GM13977 (cell line): ENCODE data around the gene CFAP161.

Experiments
- DNase-seq: peaks from one replicate; pipeline ENCODE4 v3.0.0; 2012; ENCODE audit warnings: low spot score
- in situ Hi-C: fragments of 300-500 bp; cut with MboI; formaldehyde crosslinking; loops from one replicate; pipeline ENCODE4 v1.12.0; 2022; ENCODE audit warnings: low sequenced_read_pairs, low pct_unique_long_range_greater_than_20kb, mixed read lengths, inconsistent platforms; ENCODE audit not compliant: unreplicated experiment
- TF ChIP-seq, protein P1 (sequence below): IDR thresholded peaks from 2 replicates; pipeline ENCODE4 v1.5.1; 2012; ENCODE audit warnings: mild to moderate bottlenecking, control low read depth; ENCODE audit not compliant: insufficient read depth; ENCODE audit errors: extremely low read depth, missing control alignments

The CFAP161 gene

DNA sequence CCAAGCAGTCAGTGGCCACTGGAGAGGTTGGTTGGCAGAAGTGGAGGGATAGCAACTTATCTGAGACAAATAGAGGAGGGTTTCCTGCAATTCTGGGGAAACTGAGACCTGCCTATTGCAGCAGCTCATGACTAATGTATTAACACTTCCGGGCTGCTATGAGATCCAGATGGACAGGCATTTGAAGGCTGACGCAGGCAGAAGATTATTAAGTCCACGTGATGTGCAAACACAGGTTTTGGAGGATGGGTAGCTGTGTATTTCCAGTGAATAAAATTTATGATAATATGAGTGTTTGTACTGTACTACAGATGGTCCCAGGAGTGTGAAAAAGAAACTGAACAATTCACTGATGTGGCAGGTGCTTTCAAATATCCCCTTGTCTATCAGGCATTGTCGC, 28.5 kb upstream of the CFAP161 start:
- TF ChIP-seq, protein P1, sequence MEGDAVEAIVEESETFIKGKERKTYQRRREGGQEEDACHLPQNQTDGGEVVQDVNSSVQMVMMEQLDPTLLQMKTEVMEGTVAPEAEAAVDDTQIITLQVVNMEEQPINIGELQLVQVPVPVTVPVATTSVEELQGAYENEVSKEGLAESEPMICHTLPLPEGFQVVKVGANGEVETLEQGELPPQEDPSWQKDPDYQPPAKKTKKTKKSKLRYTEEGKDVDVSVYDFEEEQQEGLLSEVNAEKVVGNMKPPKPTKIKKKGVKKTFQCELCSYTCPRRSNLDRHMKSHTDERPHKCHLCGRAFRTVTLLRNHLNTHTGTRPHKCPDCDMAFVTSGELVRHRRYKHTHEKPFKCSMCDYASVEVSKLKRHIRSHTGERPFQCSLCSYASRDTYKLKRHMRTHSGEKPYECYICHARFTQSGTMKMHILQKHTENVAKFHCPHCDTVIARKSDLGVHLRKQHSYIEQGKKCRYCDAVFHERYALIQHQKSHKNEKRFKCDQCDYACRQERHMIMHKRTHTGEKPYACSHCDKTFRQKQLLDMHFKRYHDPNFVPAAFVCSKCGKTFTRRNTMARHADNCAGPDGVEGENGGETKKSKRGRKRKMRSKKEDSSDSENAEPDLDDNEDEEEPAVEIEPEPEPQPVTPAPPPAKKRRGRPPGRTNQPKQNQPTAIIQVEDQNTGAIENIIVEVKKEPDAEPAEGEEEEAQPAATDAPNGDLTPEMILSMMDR = no peak
- DNase-seq = no peak
- in situ Hi-C loops = loop anchor here (5.0 to 10.0 kb wide), 2 partner anchors 111 to 162 kb away; no protein-coding TSS in a partner anchor

DNA sequence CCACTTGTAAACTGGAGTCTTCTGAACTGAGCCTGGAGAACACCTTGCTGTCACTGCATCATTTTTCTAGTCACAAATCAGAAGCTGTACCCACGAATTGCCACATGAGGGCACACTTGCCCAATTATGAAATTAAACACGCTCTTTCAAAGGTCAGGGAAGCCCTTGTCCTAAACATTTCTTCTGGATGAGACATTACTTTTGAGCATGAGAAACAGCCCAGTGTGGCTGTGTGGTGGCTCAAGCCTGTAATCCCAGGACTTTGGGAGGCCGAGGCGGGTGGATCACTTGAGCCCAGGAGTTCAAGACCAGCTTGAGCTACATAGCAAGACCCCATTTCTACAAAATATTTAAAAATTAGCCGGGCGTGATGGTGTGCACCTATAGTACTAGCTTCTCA, 27.5 kb upstream of the CFAP161 start:
- TF ChIP-seq, protein P1 = peak; percentile 84
- in situ Hi-C loops = loop anchor here (5.0 to 10.0 kb wide), 2 partner anchors 112 to 161 kb away; no protein-coding TSS in a partner anchor
- DNase-seq = peak; percentile 69

DNA sequence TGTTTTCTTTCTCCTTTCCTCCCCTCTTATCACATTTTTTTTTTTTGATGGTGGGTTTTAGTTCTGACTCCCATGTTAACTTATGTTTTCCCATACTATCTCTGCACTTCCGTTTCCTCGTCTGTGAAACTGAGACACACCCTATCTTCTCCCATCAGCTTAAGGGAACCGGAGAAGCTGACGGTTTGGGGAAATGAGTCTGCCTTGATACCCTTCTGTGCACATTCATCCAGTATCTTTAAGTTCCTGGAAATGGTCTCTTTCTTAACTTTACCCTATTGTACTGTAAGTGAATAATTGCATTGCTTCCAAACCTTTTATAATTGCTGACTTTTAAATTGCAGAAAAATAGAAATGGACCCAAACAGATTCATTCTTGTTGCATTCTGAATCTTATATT, 26.2 kb upstream of the CFAP161 start:
- in situ Hi-C loops = loop anchor here (5.0 to 10.0 kb wide), 2 partner anchors 113 to 159 kb away; no protein-coding TSS in a partner anchor
- no peak for DNase-seq
- TF ChIP-seq, protein P1 = no peak

DNA sequence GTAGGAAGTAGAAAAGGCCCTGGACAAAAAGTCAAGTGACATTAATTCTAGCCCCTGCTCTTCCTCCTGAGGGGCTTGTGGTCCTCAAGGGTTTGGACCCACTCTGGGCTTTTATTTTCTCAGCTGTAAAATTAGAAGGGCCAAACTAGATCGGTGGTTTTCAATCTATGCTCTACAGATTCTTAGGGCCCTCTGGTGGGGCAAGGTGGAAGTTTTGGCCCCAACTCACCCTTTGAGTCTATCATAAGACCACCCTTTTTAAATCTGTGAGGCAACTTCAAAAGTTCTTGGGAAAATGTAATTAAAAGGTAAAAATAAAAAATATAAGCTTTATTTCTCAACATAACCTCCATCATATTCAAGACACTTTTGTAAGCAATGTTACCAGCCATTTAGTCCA, 25.6 kb upstream of the CFAP161 start:
- DNase-seq = no peak
- in situ Hi-C loops = loop anchor here (5.0 to 10.0 kb wide), 2 partner anchors 114 to 159 kb away; no protein-coding TSS in a partner anchor
- TF ChIP-seq, protein P1 = peak; percentile 50

DNA sequence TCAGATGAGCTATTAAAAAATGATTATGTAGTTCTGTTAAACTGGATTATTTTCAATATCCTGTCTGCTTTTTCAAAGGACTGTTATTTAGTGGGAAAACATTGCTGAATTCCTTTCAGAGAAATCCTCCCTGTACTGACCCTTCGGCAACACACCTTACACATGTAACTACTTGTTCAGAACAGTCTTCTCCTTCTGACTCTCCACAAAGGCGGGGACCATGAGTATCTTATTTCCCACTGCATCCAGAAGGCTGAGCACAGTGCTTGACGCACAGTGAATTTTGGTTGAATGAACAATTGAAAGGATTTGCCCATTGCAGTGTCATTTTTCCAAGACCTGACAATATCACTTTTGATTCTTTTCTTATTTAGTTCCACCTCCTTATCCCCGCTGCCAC, 23.1 kb upstream of the CFAP161 start:
- TF ChIP-seq, protein P1 = no peak
- in situ Hi-C loops = no loop called here
- no peak for DNase-seq

DNA sequence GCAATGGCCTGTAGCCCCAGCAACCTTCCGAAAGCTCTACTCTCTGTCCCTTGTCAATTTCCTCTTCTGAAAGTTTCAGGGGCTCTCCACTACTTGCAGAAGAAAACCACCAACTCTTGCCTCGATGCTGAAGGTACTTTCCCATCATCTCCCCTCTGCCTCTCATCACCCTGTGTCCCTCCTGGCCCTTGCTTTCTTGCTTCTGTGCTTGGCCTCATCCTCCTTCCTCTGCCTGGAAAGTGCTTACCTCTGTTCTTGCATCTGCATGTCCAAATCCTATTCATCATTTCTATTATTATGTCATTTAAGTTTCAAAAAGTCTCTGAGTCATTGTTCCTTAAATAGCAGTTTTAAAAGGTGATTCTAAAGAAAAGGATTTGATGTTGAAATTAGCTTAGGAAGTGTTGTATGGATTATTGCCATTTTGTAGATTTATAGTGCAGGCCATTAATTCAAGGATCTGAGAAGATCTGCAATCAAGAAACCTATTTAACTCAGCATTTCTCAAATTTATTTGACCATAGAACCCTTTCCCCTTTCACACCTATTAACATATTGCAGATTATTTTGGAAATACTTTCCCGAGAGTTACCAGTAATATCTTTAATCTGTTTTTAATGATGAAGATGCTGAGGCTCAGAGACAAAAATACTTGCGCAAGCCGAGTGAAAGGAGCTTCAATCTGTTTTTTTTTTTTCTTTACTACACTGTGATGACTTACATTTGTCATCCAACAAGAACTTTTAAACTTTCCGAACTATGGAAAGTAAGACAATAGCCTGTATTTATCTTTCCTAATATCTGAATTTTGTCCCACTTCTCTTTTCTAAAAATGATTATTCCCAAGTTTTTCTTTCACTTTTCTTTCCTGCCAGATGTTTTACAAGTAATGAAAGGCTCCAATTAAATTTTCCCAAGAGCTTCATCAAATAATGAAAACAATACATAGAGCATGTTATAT, 22.3 kb upstream of the CFAP161 start:
- in situ Hi-C loops = no loop called here
- DNase-seq = peak; percentile 80

More for the DNA sequence above, 22.3 kb upstream of the CFAP161 start:
- TF ChIP-seq, protein P1 = no peak
